Coronary artery (tissue), 2 donors: ENCODE results near the gene FBRSL1.

ENCODE experiments used
- DNase-seq: peaks from one replicate; pipeline ENCODE4 v3.0.0-alpha.2; 2017; ENCODE audit warnings: low spot score
- H3K27ac ChIP-seq, 2 donors: fragments of 200-600 bp; sonication (generic); one replicate each; pipeline ENCODE4 v1.5.1; 2016 to 2019
- H3K4me3 ChIP-seq: fragments of 200-600 bp; sonication (generic); 2 replicates; pipeline ENCODE4 v1.5.1; 2016; ENCODE audit warnings: mild to moderate bottlenecking, moderate library complexity
- TF ChIP-seq, protein P1 (sequence below): fragments of 200-600 bp; sonication (generic); IDR thresholded peaks from one replicate; pipeline ENCODE4 v1.5.1; 2019; ENCODE audit warnings: antibody characterized with exemption

FBRSL1 gene

GRCh38 chr12:132513070-132513398 is 23.1 kb downstream of the FBRSL1 start:
- no peak for DNase-seq
- H3K27ac ChIP-seq: peak overlapping the region in 1 of 2 donors; percentile 28
- TF ChIP-seq, protein P1, sequence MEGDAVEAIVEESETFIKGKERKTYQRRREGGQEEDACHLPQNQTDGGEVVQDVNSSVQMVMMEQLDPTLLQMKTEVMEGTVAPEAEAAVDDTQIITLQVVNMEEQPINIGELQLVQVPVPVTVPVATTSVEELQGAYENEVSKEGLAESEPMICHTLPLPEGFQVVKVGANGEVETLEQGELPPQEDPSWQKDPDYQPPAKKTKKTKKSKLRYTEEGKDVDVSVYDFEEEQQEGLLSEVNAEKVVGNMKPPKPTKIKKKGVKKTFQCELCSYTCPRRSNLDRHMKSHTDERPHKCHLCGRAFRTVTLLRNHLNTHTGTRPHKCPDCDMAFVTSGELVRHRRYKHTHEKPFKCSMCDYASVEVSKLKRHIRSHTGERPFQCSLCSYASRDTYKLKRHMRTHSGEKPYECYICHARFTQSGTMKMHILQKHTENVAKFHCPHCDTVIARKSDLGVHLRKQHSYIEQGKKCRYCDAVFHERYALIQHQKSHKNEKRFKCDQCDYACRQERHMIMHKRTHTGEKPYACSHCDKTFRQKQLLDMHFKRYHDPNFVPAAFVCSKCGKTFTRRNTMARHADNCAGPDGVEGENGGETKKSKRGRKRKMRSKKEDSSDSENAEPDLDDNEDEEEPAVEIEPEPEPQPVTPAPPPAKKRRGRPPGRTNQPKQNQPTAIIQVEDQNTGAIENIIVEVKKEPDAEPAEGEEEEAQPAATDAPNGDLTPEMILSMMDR: no peak
- no peak overlapping the region for H3K4me3 ChIP-seq

DNA sequence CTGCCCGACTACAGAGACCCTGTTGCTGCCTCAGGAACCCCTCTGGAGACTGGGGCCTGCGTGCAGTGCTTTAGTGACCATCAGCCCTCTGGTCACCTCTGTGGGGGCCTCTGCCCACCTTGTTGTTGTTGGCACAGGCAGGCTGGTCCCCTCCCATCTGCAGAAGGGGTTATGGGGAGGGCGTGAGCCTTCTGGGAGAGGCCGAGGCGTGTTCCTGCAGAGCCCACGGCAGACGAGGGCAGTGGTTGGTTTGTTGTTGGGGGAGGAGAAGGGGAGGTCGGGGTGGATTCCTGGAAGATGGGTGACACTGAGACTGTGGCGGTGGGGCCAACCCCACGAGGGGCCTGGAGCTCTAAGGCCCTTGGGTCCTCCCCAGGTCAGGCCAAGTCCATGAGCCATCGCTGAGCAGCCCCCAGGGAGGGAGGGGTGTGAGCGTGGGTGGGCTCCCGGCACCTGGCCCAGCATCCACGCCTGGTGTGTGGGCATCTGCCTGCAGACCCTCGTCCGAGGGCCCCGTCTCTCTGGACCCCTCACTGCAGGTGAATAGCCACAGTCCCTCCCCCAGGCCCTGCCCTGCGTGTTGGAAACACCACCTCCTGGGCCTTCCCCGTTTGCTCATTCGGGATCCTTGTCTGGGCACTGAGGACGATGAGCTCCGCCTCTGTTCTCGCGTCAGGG is 23.6 kb downstream of the FBRSL1 start:
- Histone ChIP-seq H3K4me3 (no peak overlapping the region), H3K27ac (peak overlapping the region in 1 of 2 donors; percentile 28)
- TF ChIP-seq, protein P1: no peak
- DNase-seq: no peak

- Histone ChIP-seq H3K27ac (no peak overlapping the region), H3K4me3 (no peak overlapping the region)
- TF ChIP-seq, protein P1: no peak
- no peak for DNase-seq
These were observed 24.4 kb downstream of the FBRSL1 start for GRCh38 chr12:132514216-132514820.

GRCh38 chr12:132514838-132515237 is 24.9 kb downstream of the FBRSL1 start:
- no peak overlapping the region for H3K4me3 ChIP-seq
- DNase-seq: no peak
- H3K27ac ChIP-seq: no peak overlapping the region
- TF ChIP-seq, protein P1: no peak

GRCh38 chr12:132516095-132517012 is 26.4 kb downstream of the FBRSL1 start:
- Histone ChIP-seq H3K27ac (no peak overlapping the region), H3K4me3 (no peak overlapping the region)
- DNase-seq: no peak
- TF ChIP-seq, protein P1: no peak

DNA sequence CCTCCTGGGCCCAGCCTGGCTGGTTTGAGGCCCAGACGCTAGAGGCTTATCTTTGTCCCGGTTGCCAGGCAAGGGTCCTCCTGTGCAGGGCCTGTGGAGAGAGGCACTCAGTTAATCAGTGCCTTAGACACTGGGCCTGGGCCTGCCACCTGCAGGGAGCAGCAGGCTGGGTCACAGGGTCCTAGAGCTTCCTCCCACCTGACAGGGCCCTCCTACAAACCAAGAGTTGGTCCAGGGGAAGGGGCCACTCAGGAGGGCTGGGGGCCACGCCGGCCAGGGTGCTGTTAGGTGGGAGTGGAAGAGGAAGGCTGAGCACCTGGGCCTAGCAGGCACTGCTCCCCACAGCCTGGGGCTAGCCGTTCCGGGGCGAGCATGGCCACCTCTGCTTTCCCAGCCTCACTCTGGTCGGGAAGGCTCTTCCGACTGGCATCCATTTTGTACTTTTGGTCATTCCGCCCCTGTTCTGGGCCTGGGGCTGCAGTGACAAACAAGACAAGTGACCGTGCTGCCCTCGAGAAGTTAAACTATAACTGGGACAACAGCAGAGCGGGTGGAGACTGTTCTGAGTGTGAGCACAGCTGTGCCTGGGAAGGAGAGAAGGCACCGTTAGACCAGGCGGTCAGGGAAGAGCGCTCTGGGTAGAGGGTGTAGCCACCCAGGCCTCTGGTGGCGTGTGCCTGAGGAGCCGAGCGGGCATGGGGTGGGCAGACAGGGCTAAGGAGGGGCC is 27.2 kb downstream of the FBRSL1 start:
- DNase-seq: no peak
- Histone ChIP-seq H3K27ac (no peak overlapping the region), H3K4me3 (no peak overlapping the region)
- TF ChIP-seq, protein P1: no peak
